Testis (tissue), 2 donors: Measurements from ENCODE around the gene CA12.

ENCODE experiments used
- POLR2A ChIP-seq: fragments of 450-650 bp; IDR thresholded peaks from one replicate; pipeline ENCODE4 v1.6.1; 2017; ENCODE audit warnings: antibody characterized with exemption, mild to moderate bottlenecking, moderate library complexity
- TF ChIP-seq, protein P1 (sequence below), 3 experiments: fragments of 450-650 bp in 2 of 3; fragments of 200-600 bp in 1 of 3; sonication (generic) in 1 of 3; IDR thresholded peaks; one replicate each; pipeline ENCODE4 v1.5.1; 2016 to 2019; ENCODE audit warnings: antibody characterized with exemption in 3 of 3, mild to moderate bottlenecking in 2 of 3, moderate library complexity in 1 of 3

DNA sequence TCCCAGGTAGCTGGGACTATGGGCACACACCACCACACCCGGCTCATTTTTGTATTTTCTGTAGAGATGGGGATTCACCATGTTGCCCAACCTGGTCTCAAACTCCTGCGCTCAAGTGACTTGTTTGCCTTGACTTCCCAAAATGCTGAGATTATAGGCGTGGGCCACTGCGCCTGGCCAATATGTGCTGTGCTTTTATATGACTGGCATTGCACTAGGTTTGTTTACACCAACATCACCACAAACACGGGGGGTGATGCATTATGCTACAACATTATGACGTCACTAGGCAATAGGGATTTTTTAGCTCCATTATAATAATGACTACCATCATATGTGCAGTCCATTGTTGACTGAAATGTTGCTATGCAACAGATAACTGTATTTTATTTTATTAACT is 97.3 kb downstream of the CA12 start:
- no peak for TF ChIP-seq POLR2A
- TF ChIP-seq, protein P1, sequence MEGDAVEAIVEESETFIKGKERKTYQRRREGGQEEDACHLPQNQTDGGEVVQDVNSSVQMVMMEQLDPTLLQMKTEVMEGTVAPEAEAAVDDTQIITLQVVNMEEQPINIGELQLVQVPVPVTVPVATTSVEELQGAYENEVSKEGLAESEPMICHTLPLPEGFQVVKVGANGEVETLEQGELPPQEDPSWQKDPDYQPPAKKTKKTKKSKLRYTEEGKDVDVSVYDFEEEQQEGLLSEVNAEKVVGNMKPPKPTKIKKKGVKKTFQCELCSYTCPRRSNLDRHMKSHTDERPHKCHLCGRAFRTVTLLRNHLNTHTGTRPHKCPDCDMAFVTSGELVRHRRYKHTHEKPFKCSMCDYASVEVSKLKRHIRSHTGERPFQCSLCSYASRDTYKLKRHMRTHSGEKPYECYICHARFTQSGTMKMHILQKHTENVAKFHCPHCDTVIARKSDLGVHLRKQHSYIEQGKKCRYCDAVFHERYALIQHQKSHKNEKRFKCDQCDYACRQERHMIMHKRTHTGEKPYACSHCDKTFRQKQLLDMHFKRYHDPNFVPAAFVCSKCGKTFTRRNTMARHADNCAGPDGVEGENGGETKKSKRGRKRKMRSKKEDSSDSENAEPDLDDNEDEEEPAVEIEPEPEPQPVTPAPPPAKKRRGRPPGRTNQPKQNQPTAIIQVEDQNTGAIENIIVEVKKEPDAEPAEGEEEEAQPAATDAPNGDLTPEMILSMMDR (IDR thresholded peaks at IDR 0.05), result no peak
